NOMO-1 treated with DMSO at 0.1 percent for 48 hours (cell line): Measurements from ENCODE around the gene CDH16.

Source experiments
- DNase-seq: peaks from one replicate; lab custom pipeline; 2025; ENCODE audit not compliant: unreplicated experiment; lab: John Stamatoyannopoulos, UW

The CDH16 gene

DNA sequence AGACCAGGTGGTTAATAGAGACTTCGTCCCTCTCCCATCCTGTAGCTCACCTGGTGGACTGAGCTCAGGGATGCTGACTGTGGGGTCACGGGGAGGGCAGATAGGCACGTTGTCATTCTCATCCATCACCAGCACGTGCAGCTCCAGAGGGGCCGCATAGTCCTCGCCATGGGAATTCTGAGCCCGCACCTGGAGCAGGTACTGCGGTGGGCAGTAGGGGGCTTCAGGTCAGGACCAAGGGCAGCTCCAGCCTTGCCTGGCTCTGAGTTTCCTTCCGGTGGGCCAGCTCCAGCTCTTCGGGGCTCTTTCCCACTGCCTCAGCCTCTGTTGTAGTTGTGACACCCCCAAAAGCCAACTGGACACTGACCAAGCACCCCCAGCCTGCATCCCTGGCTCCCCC is 5.6 kb downstream of the CDH16 start:
- DNase-seq, result no peak

DNA sequence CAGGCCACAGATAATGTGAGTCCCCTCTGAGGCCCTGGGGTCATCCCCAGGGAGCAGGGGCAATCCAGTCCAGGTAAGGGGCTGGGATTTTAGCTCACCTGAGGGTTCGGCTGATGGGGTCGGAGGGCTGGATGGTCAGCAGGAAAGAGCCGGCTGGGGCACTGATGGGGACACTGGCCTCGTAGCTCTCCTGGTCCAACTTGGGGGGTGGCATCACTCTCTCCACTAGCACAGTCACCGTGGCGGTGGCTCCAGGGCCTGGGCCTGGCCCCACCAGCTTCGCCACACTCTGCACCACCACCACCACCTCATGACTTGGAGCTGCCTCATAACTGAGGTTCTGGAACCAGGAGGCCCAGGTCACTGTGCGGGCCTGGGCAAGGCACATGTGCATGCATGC is 6.9 kb downstream of the CDH16 start:
- DNase-seq, result no peak

DNA sequence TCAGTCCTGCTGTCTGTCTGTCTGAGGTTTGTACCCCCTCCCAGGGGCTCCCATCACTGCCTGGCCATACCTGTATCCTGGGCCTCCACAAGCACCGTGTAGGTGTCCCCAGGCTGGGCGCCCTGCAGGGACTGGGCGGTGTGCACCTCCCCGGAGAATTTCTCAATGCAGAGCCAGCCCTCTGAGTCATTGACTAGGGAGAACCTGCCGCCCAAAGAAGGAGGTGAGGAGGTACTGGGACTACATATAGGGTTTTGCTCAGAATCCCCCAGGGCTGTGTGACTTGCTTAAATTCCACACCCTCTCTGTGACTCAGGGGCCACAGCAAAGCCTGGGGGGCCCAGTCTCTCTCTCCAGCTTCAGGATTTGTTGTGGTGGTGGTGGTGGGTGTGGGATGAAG is 7.6 kb downstream of the CDH16 start:
- no peak for DNase-seq

DNA sequence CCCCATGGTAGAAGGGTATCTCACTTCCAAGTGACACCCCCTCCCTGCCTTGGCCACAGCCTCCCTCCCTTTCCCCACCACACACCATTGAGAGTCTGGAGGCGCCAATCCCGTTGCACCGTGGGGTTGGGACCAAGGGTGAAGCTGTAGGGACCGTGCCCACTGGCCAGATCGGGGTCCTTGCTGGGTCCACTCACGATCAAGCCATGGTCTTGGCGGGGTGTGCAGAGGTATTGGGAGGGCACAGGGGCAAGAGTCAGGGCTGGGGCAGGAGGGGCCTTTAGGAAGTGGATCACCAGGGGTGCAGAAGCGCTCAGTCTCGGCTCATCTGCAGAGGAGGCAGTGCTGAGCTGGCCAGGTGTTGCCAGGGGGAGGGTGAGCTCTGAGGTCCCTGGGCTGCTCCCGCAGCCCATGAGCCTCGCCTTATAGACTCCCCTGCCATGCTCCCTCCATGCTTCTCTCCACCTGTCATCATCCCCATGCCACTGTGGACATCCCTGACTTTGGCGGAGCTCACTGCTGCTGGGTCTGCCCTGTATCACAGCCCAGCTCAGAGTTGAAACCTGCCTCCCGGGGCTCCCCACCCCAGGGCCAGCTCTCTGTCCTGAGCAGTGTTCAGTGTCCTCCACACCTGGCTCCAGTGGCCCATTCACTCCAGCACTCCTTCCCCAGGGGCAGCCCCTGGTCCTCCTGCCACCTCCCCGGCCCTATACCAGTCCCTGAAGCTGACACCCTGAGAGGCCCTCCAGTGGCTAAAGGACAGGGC is 8.3 kb downstream of the CDH16 start:
- DNase-seq, result no peak

DNA sequence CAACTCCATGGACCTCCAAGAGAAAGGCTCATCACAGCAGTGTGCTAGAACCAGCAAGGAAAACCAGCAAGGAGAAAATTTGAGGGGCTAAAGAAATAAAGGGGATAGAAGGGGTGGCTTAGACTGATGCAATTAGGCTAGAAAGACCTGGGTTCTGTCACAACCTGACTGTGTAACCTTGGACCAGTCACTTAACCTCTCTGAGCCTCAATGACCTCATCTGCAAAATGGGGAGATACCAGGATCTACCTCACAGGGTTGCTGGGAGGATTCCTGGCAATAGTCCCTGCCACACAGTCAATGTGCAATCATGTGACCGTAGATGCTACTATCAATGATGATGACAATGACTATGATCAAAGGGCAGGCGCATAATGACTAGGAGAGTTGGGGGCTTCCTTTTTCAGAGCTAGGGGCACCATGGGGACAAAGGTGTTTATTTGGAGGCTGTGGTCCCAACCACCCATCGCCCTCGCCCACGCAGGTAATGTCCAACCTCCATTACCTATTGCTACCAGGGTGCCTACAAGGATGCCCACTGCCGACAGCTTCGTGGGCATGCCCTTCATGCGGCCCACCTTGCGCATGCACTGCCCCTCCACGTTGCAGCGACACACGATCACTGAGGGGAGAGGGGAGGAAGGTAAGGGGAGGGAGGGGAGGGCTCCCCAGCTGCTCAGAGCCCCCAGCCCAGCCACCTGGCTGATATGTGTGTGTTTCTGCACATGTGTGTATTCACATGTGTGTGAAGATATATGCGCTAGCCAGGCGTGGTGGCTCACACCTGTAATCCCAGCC is 9.7 kb downstream of the CDH16 start:
- no peak for DNase-seq

DNA sequence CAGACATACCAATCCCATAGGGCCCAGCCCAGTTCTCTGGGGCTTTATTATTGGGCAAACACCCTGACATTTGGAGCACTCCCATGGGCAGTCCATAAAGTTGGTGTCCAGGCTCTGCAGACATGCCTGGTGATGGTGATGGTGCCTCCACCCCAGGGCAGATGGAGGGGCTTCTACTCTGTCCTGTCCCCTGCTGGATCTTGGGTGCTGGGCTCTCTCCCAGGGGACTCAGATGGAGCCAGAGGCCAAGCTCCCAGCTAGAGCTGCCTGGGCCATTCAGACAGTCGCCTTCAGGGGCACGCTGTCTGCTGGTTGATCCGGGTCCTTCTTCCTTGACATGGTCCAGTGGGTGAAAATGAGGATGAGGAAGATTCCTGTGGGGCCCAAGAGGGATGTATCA is 10.6 kb downstream of the CDH16 start:
- no peak for DNase-seq

DNA sequence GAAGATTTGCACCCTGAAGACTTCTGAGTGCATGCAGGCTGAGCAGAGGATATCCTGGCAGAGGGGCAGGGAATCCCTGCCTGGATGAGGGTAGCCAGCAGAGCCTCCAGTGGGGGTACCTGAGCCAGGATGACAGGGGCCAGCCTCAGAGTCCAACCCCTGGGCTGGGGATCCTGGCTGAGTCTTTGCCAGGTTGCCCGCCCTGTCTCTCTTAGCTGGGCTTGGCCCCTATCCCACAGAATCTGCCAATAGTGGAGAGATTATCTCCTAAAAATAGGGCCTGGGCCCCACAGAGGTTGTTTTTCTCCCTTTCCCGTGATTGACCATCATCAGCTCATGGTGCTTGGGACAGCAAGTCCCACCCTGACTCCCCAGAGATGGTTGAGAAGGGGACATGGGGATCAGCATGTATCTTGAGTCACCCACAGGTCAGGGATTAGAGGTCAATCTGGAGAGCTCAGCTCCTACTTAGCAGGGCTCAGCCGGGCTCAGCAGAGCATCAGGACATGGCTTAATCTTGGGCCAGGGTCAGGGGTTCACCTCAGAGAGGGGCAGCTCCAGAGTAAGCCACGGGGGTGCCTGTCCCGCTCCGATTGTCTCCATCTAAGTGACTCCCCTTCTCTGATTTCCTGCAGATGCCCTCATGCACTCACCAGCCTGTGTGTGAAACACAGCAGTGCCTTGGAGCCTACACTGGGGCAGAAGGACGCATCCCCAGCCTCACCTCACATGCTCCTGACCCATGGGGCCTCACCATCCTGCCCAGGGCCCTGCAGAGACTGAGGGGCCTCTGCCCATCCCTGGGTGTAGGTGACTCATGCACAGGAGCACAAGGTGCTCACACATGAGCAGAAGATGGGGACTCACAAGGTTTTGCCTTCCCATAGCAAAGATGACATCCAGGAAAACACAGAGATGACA is 11.5 kb downstream of the CDH16 start:
- DNase-seq, result no peak

DNA sequence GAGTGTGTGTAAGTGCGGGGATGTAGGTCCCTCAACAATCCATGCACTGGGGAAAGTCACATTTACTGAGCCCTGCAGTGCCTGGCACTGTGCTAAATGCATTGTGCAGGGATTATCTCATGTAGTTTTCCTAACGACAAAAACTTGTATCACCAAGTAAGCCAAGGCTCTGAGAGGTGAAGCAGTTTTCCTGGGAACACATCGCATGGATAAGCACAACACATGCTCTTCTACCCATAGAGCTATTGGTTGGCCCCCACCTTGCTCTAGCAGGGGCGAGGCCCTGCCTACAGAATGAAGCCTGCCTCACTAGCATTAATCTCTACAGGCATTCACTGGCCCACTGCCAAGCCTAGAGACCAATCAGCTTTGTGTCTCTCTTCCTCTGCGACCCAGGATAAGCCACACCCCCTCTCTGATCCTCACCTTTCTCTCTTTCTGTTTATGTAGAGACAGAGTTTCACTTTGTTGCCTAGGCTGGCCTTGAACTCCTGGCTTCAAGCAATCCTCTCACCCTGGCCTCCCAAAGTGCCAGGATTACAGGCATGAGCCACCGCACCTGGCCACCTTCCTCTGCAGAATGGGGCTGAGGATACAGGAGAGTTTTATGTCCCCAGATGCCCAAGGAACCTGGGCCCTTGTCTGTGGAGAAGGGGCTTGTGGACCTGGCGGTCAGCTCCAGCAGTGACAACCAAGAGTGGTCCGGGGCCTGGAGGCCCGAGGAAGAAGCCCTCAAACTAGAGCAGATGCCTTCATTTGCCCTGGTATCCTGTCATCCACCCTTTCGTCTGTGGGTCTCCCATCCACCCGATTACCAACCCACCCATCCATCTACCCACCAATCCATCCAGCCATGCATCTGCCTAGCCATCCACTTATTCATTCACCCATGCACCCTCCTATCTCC is 12.8 kb downstream of the CDH16 start:
- DNase-seq, result no peak

DNA sequence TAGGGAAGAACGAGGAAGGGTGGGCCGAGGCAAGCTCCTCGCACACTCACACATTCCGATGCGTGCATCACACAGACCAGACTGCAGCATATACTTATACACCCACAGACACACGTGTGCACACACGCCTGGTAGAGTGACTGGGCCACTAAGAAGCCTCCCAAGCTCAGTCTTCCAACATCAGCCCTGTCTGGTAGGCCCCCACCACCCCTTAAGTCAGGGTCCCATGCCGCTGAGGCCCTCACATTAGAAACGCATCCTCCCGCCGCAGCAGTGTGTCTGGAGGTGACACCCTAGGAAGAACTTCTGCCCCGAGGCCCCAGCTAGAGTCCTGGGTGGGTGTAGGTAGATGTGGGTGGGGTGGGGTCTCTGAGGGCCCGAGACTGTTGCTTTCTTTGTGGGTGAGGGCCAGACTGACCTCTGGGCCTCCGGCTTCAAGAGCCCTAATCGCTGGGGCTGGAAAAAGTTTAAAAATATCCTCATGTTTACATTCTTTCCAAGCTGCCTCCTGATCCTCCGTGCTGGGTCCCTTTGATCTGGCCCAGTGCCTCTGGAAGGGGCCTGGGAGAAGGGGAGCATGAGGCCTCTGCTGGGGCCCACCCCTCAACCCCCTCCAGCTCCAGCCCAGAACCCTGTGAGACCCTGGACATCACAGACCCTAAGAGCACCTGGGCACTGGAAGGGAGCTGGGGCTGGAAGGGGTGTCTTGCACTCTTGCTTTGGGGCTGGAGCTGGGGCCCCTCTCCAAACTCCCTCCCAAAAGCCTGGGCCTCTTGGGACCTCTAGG is 13.6 kb downstream of the CDH16 start:
- DNase-seq, result no peak

DNA sequence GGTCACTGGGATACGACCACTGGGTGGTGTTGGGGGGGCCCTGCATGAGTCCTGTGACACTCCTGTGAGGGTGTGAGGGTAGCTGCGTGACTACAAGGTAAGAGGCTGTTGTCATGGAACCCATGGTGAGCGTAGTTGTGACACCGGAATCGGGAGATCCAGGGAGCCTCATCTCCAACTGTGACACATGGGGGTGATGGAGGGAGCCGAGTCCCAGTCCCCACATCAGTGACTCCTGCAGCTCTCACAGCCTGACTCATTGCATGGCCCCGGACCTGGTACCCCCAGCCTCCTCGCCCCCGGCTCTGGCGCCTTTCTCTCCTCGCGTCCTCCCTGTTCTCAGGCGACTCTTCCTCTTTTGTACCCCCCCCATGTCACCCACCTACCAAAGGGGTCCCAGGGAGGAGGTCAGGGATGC is 14.2 kb downstream of the CDH16 start:
- DNase-seq, result no peak

DNA sequence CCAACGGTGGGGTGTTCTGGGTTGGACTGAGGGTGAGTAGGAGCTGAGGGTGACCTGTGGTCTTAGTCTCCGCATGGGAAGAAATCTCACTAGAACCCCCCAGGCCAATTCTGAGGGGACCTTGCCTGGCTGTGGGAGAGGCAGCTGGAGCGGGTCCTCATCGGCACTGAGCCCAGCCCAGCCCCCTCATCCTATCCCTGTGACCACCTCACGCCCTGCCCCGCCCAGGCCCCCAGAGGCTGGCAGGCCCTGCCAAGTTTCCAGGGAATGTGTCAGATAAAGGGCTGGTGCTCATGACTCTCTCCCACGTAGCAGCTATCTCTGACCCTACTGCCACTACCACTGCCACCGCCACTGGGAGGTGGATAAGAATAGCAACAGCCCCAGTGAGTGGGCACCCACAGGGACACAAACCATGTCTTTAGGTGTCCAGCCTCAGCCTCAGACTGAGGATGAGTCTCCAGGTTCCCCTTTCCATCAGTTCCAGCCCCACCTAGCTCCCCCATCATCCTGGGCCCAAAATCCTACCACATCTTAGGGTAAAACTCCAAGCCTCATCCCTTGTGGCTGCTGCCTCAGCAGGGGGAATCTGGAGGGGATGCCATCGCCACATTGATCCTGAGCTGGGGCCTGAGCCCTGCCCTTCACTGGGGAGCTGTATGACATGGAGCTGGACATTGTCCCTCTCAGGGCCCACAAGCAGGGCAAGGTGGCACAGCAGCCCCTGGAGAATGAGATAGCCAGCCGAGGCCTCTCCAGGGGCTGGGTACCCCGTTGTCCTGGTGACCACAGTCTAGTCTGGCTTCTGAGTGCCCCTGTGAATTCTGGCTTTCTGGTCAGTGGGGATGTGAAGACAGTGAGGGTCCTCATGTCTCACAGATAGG is 14.9 kb downstream of the CDH16 start:
- no peak for DNase-seq

DNA sequence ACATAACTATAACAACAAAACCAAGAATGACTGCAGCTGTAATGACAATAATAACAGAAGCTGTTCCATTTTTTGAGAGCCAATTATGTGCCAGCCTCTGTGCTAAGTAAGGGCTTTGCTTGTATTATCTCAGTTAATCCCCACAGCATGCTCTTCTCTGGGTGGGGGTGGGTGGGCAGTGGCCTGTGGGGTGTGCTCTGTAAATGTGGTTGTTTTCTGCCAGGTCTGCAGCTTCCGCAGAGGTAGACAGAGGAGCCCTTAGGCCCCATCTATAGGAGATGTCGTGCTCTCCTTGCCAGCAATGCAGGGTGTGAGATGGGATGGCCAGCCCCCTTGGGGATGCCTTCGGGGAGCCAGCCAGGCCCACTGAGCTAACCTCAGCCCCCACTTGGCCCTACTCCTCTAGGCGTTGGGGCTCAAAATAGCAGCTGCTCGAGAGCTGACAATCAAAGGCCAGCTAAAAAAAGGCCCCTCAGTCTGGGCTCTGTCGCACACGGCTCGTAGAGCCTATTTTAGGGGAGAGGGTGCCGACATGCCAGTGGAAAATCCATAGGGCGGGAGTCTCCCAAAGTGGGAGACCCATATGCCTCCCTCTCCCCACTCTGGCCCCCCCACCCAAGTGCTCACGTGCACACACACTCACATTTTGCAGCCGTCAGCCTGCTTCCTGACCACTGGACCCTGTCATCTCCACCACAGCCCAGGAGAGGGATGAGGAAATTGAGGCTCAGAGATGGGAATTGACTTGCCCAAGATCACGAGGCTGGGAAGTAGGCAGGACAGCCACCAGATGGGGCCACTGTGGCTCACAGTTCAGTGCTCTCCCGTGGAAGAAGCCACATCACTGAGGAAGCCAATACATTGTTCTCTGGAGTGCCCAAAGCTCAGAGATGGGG is 15.8 kb downstream of the CDH16 start:
- no peak for DNase-seq

DNA sequence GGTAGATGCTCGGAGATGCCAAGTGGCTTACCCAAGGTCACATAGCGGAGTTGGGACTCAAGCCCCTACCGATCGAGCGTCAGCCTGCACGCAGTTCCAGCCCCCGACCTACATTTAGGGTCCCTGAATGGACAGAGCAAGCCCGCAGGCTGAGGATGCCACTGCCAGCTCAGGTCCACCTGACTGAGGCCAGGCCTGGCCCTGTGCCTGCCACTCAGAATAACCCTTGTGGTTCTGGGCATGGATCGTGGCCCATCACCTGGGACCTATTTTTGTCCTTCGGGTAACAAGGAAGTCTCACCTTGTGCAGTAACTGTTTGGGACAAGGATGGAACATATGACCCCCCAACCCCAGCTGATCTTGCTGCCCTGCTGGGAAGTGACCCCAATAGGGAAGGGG is 17.1 kb downstream of the CDH16 start:
- DNase-seq, result no peak

DNA sequence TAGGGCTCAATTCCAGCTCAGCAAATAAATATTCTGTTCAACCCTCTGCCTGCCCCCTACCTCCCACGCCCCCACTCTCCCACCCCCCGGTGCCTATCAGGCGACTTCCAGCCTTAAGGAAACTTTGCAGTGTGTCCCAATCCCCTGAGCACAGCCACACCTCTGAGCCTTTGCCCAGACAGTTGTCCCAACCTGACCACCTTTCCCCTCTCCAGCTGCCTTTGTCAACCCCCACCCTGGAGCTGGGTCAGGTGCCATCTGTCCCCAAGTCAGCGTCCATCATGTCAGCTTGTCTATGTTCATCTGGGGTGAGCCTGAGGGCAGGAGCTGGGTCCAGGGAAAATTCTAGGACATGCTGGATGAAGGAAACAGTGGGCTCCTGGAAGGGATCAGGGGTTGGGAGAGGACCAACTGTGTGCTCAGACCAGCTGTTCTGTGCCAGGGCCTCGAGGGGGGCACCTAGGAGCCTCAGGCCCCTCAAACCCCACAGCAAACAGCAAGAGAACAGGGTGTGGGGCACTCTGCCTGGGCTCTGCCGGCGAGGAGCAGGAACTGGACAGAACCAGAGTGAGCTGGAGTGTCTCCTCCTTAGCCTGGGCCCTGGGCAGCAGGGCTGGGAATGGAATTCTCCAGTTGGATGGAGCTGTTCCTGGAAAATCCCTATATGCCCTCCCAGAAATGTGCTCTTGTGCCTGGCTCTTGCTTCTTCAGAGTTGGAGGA is 17.8 kb downstream of the CDH16 start:
- DNase-seq, result no peak

DNA sequence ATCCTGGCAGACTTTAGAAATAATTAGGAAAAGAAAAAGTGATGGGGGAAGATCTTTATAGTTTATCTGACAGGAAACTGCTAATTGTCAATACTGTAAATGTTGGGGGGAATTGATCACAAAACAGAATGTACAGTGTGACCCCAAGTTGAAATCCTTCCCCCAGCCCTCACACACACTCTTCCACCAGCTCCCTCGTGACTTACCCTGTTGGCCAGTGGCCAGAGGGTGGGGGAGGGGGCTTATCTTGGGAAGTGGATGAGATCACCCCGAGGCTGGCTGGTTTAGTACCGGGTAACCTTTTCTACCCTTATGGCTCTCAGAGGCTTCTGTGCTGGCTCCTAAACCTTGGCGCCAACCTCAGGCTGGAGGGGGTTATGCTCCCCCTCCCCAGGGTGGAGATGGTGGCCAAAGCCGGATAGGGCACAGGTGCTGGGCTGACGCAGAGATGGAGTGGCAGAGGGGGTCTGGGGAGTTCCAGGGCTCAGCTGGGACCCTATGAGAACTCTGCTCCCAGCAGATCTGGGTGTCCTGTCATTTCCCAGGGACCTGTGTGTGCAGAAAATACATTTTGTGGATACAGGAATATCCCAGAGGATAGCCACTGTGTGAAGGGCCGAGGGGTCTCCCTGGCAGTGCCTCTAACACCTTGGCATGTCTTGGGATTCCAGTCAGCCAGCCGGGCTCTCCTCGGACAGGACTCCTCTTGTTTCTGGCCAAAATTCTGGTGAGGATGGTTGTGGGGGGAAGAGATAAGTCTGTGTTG is 18.6 kb downstream of the CDH16 start:
- no peak for DNase-seq

DNA sequence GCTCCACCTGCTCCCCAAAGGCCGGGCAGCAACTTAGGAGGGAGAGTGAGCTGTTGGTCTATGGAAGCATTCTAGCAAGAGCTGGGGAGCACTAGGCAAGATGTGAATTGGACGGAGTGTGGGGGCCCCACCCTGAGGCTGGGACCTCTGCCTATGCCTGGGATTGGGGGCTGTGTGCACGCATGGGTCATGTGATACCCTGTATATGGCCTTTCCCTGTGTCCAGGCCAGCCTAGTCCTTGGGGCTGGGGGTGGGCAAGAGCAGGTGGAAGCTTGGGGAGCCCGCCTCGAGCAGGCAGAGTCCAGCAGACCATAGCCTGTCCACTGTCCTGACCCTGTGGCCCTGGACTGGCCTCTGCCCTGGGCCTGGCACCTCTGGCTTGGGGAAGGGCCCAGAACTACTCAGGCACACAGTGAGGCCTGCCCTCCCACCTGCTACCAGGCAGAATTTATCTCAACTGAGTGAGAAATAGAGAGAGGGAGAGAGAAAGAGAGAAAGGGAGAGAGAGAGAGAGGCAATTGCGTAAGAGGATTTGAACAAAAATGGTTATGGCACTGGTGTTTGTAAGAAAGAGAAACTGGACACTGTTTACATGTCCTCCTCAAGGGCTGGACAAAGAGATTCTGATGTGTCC is 19.3 kb downstream of the CDH16 start:
- no peak for DNase-seq
